Measurements from ENCODE around the gene SLC35C1.
"Not testable (repeated sequence)": the region's sequence is repeated elsewhere in the genome, so short reads cannot be mapped to it uniquely, and the experiment has no call there.

SLC35C1 gene

DNA sequence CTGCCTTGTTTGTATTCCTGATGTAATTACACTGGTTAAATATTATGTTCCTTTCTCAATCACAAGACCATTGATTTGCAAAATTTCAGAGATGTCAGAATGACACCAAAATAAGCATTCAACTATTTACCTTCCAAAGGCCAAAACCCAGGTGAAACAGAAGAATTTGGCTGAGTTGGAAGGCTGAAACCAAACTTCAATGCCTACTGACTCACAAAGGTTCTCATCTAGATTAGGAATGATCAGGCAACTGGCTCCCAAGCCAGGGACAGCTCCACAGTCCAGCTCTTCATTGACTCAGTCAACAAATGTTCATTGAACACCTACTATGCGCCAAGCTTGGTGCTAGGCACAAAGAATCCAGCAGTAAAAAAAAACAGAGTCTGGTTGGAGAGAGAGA is 13.4 kb upstream of the SLC35C1 start:
- DNase-seq = no peak

DNA sequence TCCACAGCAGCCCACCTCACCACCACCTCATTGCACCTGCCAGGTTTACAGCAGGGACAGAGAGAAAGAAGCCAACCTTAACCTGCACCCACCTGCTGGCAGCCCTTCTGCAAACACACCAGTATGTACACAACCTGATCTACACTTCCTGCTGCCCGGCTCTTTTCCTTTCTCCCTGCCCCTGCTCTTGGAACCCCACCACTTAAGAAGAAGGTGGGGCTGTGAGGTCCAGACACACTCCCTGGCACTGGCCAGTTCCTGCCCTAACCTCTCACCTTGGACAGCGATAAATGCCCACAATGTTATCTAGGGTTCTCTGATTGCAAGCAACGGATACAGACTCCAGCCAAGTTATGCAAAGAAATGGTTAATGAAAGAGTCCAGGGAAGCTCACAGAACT is 10.8 kb upstream of the SLC35C1 start:
- DNase-seq = no peak

- DNase-seq = no peak
Observed at GRCh38 chr11:45795379-45795778, 9.6 kb upstream of the SLC35C1 start.

DNA sequence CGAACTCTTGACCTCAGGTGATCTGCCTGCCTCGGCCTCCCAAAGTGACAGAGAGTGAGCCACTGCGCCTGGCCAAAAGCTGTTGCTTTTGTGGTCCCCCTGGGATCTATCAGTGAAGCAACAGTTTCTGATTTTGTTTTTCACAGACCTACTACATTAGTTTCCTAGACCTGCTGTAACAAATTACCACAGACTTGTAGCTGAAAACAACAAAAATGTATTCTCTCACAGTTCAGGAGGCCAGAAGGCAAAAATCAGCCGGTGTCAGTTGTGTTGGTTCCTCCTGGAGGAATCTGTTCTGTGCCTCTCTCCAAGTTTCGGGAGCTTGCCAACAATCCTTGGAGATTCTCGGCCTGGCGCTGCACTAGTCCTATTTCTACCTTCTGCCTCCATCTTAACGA is 8.5 kb upstream of the SLC35C1 start:
- no peak for DNase-seq

- peak; percentile 31 for DNase-seq
Observed at GRCh38 chr11:45798793-45799441, 6.0 kb upstream of the SLC35C1 start.

DNA sequence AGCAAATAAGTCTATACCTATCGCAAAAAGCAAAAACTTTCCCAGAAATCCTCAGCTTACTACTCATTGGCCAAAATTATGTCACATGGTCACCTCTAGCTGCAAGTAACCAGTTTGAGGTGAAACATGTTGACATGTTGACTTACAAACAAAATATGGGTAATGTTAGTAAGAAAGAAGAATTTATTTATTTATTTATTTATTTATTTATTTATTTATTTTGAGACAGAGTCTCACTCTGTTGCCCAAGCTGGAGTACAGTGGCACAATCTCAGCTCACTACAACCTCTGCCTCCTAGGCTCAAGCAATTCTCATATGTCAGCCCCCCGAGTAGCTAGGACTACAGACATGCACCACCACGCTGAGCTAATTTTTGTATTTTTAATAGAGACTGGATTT is 5.4 kb upstream of the SLC35C1 start:
- no peak for DNase-seq

- DNase-seq = no peak
Observed at GRCh38 chr11:45800261-45800660, 4.7 kb upstream of the SLC35C1 start.

GRCh38 chr11:45801723-45802315 is 3.1 kb upstream of the SLC35C1 start:
- DNase-seq = no peak

DNA sequence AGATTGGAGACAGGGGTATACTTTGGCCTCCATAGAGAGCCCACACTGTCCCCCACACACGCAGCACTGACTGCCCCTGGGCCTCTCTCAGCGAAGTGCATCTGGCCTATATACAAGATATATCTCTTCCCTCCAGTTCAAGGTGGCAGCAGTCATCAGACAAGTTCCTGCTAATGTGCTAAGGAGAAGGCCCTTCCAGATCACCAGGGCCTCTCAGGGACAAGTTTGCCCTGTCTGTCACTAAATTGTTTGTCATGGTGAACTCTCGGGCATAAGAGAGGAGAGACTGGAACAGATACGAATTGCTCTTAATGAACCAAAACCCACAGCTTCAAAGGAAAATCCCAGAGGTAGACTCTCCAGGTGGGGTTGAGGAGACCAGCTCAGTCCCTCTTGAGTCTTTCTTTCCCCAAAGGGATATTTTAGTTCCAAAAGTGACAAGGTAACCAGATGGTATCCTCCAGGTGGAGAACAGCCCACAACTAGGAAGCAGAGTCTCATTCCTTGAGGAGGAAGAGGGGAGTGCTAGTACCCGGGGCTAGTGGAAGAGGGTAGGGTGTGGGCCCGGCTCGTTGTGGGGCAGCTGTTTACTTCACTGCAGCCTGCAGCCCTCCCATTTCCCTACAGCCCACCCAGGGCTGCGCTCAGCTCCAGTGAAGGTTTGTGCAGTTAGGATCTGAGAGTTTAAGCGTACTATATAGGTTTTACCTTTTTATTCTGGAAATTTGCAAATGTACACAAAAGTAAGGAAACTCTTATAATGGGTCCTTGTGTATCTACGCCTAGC is 2.2 kb upstream of the SLC35C1 start:
- no peak for DNase-seq

GRCh38 chr11:45803971-45804760 is 783 bp upstream of the SLC35C1 start:
- peak; percentile 53 for DNase-seq

DNA sequence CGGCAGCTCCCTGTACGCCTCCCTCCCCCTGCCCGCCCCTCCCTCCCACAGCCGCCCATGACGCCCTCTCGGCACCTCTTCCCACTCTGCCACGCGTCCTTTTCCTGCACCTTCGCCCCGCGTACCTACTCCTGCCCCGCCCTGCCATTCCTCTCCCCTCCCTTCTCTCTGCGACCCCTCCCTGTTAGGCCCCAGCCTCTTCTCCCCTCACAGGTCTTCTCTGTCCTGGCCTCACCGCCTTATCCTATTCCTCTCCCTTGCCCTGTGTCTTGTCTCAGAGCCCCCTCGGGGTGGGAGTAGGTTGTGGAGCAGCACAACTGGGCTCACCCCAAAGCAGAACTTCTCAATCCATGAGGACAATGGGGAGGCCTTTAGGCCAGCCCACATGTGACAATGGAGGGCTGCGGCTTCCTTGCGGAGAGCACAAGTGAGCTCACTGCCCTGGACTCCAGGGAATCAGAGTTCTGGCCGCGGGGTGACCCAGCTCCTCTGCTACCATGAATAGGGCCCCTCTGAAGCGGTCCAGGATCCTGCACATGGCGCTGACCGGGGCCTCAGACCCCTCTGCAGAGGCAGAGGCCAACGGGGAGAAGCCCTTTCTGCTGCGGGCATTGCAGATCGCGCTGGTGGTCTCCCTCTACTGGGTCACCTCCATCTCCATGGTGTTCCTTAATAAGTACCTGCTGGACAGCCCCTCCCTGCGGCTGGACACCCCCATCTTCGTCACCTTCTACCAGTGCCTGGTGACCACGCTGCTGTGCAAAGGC is 539 bp downstream of the SLC35C1 start:
- peak; percentile 49 for DNase-seq

DNA sequence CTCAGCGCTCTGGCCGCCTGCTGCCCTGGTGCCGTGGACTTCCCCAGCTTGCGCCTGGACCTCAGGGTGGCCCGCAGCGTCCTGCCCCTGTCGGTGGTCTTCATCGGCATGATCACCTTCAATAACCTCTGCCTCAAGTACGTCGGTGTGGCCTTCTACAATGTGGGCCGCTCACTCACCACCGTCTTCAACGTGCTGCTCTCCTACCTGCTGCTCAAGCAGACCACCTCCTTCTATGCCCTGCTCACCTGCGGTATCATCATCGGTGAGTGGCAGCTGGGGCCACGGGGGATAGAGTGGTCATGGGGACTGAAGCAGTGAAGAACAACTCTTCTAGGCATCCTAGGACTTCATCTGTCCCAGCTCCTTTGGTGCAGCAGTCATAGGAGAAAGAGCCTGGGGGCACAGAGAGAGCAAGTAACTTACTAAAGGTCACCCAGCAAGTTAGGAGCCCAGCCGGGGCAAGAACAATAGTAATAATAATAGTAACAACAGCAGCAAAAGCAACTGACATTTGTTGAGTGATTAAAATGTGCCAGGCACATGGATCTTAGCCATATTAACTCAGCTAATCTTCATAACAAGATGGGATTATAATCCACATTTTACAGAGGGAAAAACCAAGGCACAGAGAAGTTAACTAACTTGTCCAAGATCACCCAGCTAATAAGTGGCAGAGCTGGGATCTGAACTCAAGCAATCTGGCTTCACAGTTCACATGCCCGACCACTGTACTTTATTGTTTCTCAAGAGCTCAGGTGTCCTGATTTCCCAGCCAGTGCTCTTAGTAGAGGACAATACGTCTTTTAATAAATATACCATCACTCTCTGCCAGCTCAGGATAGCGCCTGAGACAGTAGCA is 1.4 kb downstream of the SLC35C1 start:
- no peak for DNase-seq

- DNase-seq = no peak
Observed at GRCh38 chr11:45806937-45807791, 2.2 kb downstream of the SLC35C1 start.

DNA sequence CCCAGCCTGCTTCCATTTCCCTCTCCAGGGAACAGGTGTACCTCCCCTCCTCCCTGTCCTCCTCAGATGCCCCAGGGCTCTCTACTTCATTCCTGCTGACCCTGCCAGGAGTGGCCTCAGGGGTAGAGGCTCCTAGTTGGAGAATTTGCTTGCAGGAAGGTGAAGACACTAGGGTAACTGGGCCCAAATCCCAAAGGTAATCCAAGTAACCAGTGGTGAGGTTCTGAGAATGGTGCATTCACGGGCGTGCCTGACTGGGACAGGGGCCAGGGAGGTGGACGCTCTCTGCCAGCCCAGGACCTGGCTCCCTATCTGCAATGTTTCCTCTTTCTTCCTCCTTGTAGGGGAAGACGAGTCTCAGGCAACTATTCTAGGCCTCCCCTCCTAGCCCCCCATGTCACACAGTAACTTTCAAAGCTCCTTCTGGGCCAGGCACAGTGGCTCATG is 2.9 kb downstream of the SLC35C1 start:
- no peak for DNase-seq

DNA sequence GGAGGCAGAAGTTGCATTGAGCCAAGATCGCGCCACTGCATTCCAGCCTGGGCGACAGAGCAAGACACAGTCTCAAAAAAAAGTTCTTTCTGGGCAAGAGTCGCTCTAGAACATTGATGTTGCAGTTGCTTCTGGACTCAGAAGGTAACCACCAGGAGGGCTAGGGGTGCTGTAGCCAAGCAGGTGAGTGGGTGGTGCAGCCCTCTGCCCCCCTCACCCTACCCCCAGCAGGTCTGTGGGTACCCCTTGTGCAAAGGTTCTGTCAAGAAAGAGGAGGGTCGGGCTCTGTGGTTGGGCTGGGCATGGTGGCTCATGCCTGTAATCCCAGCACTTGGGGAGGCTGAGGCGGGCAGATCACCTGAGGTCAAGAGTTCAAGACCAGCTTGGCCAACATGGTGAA is 3.5 kb downstream of the SLC35C1 start:
- DNase-seq = not testable (repeated sequence)

DNA sequence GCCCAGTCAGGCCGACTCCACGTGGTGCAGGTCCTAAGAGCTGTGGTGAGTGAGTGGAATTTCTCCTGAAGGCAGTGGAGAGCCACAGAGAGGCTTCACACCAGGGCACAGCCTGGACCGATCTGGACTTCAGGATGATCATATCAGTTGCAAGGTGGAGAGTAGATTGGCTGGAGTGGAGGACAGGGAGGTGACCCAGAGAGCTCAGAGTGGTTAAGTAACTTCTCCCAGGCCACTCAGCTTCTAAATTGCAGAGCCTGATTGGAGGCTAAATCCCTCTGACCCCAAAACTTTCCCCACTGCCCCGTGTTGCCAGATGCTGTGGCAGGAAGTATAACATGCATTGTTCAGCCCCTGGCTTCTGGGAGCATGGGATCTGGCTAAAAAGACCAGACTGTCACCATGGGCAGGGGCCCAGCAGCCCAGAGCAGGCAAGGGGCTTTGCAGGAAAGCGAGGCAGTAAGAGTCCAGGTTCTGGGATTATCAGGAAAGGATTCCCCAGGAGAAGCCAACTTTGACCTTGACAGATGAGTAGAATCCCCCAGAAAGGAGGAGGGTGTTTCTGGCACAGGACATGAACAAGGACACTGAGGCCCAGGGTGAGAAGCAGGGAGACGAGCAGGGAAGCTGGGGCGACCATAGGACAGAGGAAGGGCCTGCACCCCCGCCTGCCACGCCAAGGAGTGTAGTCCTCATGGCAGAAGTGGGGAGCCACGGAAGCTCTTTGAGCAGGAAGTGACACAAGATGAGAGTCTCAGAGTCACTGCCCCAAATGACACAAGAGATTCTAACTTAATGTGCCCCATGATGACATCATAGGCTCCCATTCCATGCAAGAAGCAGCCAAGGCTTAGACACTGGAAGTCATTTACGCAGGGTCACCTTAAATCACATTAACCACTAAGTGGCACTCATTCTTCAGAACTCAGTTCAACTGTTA is 4.8 kb downstream of the SLC35C1 start:
- DNase-seq = no peak

DNA sequence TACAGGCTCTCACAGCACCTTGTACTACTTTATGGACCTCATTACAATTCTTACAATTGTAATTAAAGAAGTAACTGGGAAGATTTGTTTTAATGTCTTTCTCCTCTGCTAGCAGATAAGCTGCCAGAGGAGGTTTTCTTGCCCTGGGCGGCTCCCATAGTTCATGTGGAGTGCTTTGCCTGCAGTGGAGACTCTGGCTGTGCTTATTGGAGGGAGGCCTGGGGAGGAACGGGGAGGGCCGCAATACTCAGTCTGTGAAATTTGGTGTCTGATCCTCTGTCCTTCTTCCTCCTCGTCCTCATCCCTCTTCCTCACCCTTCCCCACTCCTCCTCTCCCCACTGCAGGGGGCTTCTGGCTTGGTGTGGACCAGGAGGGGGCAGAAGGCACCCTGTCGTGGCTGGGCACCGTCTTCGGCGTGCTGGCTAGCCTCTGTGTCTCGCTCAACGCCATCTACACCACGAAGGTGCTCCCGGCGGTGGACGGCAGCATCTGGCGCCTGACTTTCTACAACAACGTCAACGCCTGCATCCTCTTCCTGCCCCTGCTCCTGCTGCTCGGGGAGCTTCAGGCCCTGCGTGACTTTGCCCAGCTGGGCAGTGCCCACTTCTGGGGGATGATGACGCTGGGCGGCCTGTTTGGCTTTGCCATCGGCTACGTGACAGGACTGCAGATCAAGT is 5.6 kb downstream of the SLC35C1 start:
- no peak for DNase-seq

DNA sequence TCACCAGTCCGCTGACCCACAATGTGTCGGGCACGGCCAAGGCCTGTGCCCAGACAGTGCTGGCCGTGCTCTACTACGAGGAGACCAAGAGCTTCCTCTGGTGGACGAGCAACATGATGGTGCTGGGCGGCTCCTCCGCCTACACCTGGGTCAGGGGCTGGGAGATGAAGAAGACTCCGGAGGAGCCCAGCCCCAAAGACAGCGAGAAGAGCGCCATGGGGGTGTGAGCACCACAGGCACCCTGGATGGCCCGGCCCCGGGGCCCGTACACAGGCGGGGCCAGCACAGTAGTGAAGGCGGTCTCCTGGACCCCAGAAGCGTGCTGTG is 6.1 kb downstream of the SLC35C1 start:
- no peak for DNase-seq

Measured in HCEC 1CT (cell line).